Amniotic epithelial cell (primary cell): Measurements from ENCODE around the gene MAGEA10.
"Not testable (repeated sequence)": the region's sequence is repeated elsewhere in the genome, so short reads cannot be mapped to it uniquely, and the experiment has no call there.

Experiments
- DNase-seq: peaks from one replicate; pipeline ENCODE4 v3.0.0-alpha.2; 2010; ENCODE audit warnings: low read depth

MAGEA10 gene

DNA sequence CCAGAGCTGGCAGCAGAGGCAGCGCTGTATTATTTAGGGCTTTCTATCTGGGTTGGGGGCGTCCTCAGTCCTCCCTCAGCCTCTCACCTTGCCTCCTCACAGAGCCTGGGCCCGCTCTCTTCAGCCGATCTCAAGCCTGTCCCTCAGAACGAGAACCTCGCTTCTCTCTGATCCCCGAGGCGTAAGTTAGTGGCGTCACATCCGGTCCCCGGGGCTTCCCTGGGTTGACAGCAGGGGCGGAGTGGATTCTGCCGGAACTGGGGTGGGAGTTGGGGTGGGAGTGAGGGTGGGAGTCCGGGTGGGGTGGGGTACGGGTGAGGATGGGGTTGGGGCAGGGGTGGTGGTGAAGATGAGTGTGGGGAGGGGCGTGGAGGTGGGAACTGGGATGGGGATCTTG, at the start of gene MAGEA10:
TSS of gene MAGEA10 (minus strand) at position 190 of the 397 bp plus-strand sequence. CDS start 2,957 bp downstream, outside the sequence.
- no peak for DNase-seq

- no peak for DNase-seq
Observed at GRCh38 chrX:152177497-152178269, 39.3 kb upstream of the MAGEA10 start.

- DNase-seq = no peak
Observed at GRCh38 chrX:152177052-152177451, 38.7 kb upstream of the MAGEA10 start.

- not testable (repeated sequence) for DNase-seq
Observed at GRCh38 chrX:152175892-152176291, 37.5 kb upstream of the MAGEA10 start.

GRCh38 chrX:152173923-152174322, 35.5 kb upstream of the MAGEA10 start:
- DNase-seq = not testable (repeated sequence)

DNA sequence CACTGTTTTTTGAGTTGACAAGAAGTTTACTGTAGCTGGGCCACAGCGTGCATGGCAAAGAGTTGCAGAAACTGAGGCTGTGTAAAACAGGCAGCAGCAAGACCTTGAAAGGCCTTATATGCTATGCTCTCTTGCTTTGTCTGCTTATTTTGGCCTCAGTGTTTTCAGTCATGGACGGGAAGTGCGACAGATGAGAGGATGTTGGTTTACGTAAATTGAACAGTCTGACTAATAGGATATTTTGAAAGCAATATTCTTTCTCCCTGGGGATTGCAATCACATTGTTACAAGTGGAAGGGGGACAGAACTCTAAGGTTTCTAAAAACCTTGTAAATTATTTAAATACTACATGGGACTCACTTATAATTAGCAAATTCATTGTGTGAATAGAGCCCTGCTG, 32.2 kb upstream of the MAGEA10 start:
- no peak for DNase-seq

DNA sequence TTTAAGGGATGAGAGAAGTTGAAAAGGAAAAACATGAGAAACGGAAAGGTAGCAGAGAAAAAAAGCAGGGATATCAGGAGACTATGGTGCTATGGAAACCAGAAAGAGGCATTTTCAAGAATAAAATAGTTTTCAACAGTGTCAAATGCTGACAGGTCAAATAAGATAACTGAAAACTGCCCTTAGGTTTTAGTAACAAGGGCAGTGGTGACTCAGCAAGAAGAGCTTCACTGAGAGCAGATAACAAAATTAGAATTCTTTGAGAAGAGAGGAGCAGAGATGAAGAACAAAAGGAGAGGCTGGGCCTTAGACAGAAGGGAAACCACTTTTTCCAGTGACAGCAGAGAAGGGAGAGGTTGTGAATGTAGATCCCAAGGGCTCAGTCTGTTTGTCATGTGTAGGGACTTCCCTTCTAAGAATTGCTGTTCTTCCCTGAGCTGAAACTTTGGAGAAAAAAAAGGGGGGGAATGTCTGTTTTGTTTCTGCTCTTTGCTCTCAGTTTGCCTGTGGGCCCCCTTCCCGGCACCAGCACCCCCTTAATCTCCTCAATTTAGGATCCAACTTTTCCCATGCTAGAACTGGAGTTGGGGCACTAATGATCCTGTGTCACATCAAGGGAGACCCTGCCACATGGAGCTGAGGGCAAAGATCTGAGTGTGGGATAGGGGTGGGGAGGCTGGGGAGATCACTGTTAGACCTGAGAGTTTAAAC, 26.8 kb upstream of the MAGEA10 start:
- DNase-seq = no peak

GRCh38 chrX:152157042-152157441, 18.7 kb upstream of the MAGEA10 start:
- DNase-seq = no peak

DNA sequence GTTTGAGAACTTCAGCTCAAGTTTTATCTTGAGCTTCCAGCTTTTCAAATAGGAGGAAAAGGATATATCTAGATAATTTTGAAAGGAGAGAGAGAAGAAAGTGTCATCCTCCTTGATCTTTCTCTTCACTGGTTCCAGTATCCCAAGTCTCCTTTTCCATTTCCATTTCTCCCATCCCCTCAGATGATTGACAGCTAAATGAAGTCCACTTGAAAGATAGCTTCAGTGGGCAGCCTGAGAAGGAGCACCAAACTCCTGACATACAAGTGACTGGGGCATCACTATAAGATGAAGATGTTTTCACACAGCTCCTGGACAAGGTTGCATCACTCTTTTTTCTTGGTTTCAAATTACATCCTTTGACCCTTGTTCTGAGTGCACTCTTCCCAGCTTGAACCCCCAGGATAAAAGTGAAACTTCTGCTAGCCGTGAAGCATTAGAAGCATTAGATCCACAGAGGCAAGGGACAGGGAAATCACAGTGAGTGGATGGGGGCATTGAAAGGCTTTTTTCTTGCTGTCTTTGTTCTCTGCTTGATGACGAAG, 17.5 kb upstream of the MAGEA10 start:
- no peak for DNase-seq

GRCh38 chrX:152154050-152154449, 15.7 kb upstream of the MAGEA10 start:
- DNase-seq = no peak

DNA sequence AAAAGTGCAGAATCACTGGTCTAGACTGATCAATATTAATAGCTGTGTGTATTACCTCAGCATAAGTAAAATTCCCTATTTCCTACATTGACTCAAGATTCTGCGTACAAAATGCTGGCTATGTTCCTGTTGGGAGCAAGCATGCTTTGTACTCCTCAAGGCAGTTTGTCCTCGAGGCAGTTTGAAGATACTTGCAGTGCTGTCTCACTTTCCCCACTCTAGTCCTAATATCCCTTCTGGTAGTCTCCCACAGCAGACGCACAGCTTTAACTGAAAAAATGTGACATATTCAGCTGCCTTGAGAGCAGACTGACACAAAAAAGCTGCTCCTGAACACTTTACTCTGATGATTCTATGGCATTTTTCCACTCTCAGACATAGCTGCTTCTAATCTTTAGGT, 12.9 kb upstream of the MAGEA10 start:
- DNase-seq = no peak

DNA sequence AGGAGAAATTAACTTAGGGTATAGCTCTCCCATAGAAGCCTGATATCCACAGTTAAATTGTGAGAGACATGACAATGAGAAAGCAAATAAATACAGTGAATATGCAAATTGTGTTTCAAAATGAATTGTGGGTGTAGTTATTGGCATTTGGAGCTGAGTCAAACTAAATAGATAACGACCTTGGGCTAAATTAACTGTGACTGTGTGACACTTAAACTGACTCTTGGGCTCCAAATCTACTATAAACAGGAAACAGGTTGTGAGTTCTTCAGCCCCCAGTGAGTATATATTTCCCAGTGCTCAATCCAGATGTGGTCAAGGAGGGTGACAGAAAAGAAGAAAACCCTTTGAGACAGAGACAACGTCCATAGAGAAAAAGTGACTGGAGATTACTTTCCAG, 11.3 kb upstream of the MAGEA10 start:
- no peak for DNase-seq

DNA sequence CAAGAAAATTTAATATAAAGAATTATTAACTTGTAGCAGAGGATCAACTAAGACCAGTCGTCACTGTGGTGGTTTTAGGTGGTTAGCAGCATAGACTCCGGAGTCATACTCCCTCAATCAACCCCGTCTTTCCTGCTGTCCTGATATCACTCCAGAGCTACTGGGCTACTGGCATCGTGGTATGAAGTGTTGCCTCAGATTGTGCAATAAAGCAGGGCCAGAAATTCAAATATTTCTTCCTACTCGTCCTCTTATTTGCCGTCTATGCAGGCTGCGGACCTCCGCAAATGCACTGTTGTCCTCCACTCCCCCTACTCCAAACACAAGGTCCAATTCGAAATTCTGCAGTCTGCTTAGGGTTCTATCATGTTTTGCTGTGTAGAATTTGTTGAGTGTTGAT, 1.2 kb upstream of the MAGEA10 start:
- DNase-seq = no peak

- no peak for DNase-seq
Observed at GRCh38 chrX:152137771-152138387, 498 bp downstream of the MAGEA10 start.

- no peak for DNase-seq
Observed at GRCh38 chrX:152136312-152136711, 2.1 kb downstream of the MAGEA10 start.

GRCh38 chrX:152131525-152131924, 6.9 kb downstream of the MAGEA10 start:
- DNase-seq = no peak

- peak; percentile 0 for DNase-seq
Observed at GRCh38 chrX:152129069-152129844, 9.1 kb downstream of the MAGEA10 start.

DNA sequence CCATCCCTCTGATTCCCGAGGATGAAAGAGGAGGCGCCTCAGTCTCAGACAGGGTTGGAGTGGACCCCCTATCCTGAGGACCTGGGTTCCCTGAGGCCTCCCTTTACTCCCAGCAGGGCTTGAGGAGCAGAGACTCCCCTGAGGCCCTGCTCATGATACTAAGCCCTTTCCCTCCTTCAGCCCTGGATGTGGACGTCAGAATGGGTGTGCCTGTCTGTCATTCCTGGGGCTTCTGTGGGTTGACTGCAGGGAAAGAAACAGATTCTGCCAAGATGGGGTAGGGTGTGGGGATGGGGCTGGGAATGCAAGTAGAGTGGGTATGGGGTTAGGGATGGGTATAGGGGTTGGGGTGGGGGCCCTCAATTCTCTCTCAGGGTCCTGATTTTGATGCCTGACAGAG, 21.1 kb downstream of the MAGEA10 start:
- no peak for DNase-seq

GRCh38 chrX:152108527-152108926, 29.9 kb downstream of the MAGEA10 start:
- DNase-seq = no peak

GRCh38 chrX:152103866-152104265, 34.5 kb downstream of the MAGEA10 start:
- DNase-seq = no peak

DNA sequence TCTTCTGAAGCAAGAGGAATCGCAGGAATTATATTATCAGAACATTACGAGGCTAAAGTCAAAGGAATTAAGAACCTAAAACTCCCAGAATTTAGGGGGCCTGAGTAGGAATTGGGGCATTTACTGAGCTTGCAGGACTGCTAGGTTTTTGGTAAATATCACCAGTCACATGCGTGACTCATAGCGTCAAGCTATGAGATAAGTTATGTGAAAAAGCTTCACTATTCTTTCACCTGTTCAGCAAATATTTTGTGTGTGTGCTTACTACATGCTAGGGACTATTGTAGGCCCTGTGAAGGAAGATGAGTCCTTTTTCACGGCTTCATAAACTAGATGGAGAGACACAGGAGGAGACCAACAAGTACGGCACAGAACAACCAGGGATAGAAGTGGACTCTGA, 52.2 kb downstream of the MAGEA10 start:
- no peak for DNase-seq
